ENCODE measurements around the gene CD86. TPM values are rescaled to one million over a fixed set of nuclear protein-coding genes. Genes with fewer than 3 reads are reported as not detected.

CD86 gene
- total and polyA plus RNA-seq, 2 of the 8 experiments (the other 6 are each of a cell fraction or from before 2014, with no cell fraction given), result 0.12 to 0.30 TPM

DNA sequence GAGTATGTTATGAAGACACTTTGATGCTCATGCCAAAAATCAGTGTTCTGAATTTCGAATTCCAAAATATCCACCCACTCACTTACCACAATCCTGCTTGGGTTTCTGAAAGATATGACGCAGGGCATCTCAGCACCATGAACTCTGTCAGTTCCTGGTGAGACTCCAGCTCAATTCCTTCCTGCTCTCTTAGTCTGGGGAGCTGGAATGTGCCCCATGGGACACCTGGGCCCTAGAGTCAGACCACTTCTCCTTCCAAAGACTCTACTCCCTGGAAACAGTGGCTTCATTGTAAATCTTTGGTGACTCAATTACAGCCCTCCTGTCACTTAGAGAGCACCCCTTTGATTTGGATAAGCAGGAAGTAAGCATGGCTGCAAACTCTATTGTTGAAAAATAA, 50.5 kb downstream of the CD86 start:
- Histone ChIP-seq H2BK5ac (ENCODE audit: low read depth, low read length) (no peak overlapping the region), H3K4ac (replicated peaks; ENCODE audit: insufficient read length, low read depth, low read length) (no peak overlapping the region), H3K9ac (replicated peaks in 1 of 4; ENCODE audit: extremely low read depth in 1 of 4, low read depth in 3 of 4, low read length in 3 of 4) (no peak overlapping the region; a peak in 2 of 7 replicates), H3K9me3 (ENCODE audit: insufficient read depth in 2 of 2, low read depth in 1 of 2, low read length in 1 of 2) (no peaks in the 10 kb centered on the region), H3K14ac (ENCODE audit: insufficient read length) (no peak overlapping the region), H3K23ac (ENCODE audit: insufficient read length) (no peak overlapping the region), H3K18ac (ENCODE audit: extremely low read depth, low read length) (no peak overlapping the region), H3K79me1 (ENCODE audit: low read depth, low read length) (no peaks in the 10 kb centered on the region), H2BK15ac (ENCODE audit: low read length) (no peak overlapping the region), H2AFZ (ENCODE audit: low read length) (no peak overlapping the region), H2BK12ac (ENCODE audit: low read depth, low read length) (no peak overlapping the region), H2BK20ac (ENCODE audit: low read length) (no peak overlapping the region), H4K20me1 (replicated peaks in 1 of 2; ENCODE audit: control insufficient read depth in 1 of 2, insufficient read depth in 2 of 2, low read length in 2 of 2) (no peaks in the 10 kb centered on the region), H3K79me2 (ENCODE audit: control insufficient read depth in 1 of 2, insufficient read depth in 2 of 2, low read length in 2 of 2) (no peaks in the 10 kb centered on the region), H3K23me2 (ENCODE audit: low read depth, low read length) (no peaks in the 10 kb centered on the region), H3K27me3 (replicated peaks in 1 of 4; ENCODE audit: control insufficient read depth in 3 of 4, extremely low read depth in 1 of 4, insufficient read depth in 3 of 4, low read length in 3 of 4) (no peaks in the 10 kb centered on the region), H4K8ac (ENCODE audit: extremely low read depth, insufficient read depth, low read length) (no peak overlapping the region), H2AK5ac (ENCODE audit: low read depth, low read length) (no peak overlapping the region), H3K4me2 (ENCODE audit: insufficient read depth in 1 of 2, low read depth in 2 of 2, low read length in 2 of 2) (no peak overlapping the region), H4K91ac (replicated peaks; ENCODE audit: insufficient read length, low read length) (no peak overlapping the region), H3K4me3 (ENCODE audit: extremely low read depth in 1 of 4, insufficient read depth in 2 of 4, low read depth in 3 of 4, low read length in 4 of 4) (no peak overlapping the region), H2BK120ac (replicated peaks; ENCODE audit: low read depth, low read length) (no peak overlapping the region), H3K56ac (replicated peaks; ENCODE audit: insufficient read length, low read depth, low read length) (no peak overlapping the region), H3K36me3 (ENCODE audit: control insufficient read depth in 2 of 4, insufficient read depth in 4 of 4, low read length in 3 of 4) (no peaks in the 10 kb centered on the region), H3K4me1 (replicated peaks in 1 of 4; ENCODE audit: control insufficient read depth in 3 of 4, insufficient read depth in 4 of 4, low read length in 3 of 4) (no peaks in the 10 kb centered on the region), H3K27ac (ENCODE audit: low read depth, low read length) (no peak overlapping the region), H4K5ac (ENCODE audit: insufficient read length, low read depth, low read length) (no peak overlapping the region)
- ChIA-PET CTCF (ENCODE audit: partially characterized antibody) (interaction anchor here (0.7 to 9.3 kb wide), 4 partner anchors 9 to 150 kb away, joined by 3 to 113 read pairs (median 4); no protein-coding TSS in a partner anchor), POLR2A (ENCODE audit: partially characterized antibody) (no interaction called here)
- 80% methylated on average over 2 of the region's 2 CpGs; no CpG with 5 or more reads in 1 of the 2 experiments for WGBS, 2 experiments (ENCODE audit: extremely low coverage in 1 of 2, insufficient coverage in 1 of 2, insufficient read length in 1 of 2, insufficient replicate concordance in 2 of 2, low coverage in 1 of 2, low lambda C conversion rate in 2 of 2, missing lambda C conversion rate in 1 of 2)
- no peak for DNase-seq (ENCODE audit: low read depth in 1 of 2, low spot score in 2 of 2)
- FAIRE-seq, result no peak
- no peak for TF ChIP-seq JUN (IDR thresholded peaks at IDR 0.05; ENCODE audit: low read depth, low read length)
- no peak for TF ChIP-seq KDM5A (IDR thresholded peaks at IDR 0.05; ENCODE audit: low read length)
- TF ChIP-seq CEBPB (IDR thresholded peaks at IDR 0.05; ENCODE audit: low read depth, low read length), result no peak
- no peak for TF ChIP-seq GABPA (IDR thresholded peaks at IDR 0.05; ENCODE audit: borderline replicate concordance, insufficient read depth, low read length)
- no peak for TF ChIP-seq TEAD4 (IDR thresholded peaks at IDR 0.05; ENCODE audit: low read depth, low read length)
- no peak for TF ChIP-seq SUZ12 (IDR thresholded peaks at IDR 0.05; ENCODE audit: low read length)
- TF ChIP-seq SRF (IDR thresholded peaks at IDR 0.05; ENCODE audit: low read depth, low read length), result no peak
- no peak for TF ChIP-seq POLR2A (IDR thresholded peaks at IDR 0.05; ENCODE audit: control extremely low read depth in 1 of 2, low read depth in 2 of 2, low read length in 2 of 2)
- TF ChIP-seq SIRT6 (IDR thresholded peaks at IDR 0.05; ENCODE audit: low read length), result no peak
- no peak for TF ChIP-seq TBP (IDR thresholded peaks at IDR 0.05; ENCODE audit: low read depth, low read length)
- no peak for TF ChIP-seq NANOG (IDR thresholded peaks at IDR 0.05; ENCODE audit: insufficient read depth, low read depth, low read length, poor library complexity, severe bottlenecking)
- no peak for TF ChIP-seq CREB1 (IDR thresholded peaks at IDR 0.05)
- TF ChIP-seq TAF7 (optimal IDR thresholded peaks at IDR 0.05; ENCODE audit: borderline replicate concordance, low read depth, low read length), result no peak
- TF ChIP-seq TAF1 (IDR thresholded peaks at IDR 0.05; ENCODE audit: low read depth, low read length), result no peak
